ENCODE measurements around the gene PALLD.

The PALLD gene

DNA sequence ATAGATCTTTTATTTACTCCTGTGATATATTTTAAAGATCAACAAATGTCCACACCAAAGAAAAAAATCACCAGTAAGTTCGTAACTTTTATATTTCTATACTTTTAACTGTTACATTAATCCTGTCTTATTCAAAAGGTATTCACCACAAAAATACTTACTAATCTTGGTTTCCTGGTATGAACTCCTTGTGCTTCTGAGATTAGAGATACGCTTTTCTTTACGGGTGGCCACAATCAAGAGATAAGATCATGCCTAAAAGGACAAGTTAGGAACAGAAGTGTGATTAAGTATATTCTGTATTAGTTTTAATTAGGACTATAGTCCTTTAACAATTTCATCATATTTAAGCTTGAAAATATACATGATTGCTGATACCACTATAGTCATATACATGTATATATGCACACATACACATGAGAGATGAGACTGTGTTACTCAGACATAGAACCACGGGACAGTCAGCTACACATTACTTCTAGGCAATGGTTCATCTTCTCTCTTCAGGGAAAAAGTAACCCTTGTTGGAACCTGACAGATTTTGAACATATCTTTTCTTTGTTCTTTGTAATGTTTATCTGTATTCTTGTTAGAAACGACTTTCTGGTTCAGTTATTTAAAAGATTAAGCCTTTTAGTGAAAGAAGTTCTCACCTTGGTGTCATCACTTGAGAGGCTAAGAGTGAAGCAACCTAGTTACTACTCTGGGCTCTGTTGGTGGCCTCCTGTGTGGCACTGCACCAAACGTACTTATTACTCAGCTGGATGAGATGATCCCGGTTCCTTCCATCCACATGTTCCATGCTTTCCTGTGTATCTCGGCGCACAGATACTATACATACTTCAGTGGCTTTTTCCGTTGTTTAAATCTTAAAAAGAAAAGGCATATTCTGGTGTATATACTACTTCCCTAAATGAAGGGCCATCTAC is 367.1 kb downstream of the PALLD start:
- DNase-seq = no peak

- no peak for DNase-seq
These were observed 368.1 kb downstream of the PALLD start for GRCh38 chr4:168864821-168865541.

DNA sequence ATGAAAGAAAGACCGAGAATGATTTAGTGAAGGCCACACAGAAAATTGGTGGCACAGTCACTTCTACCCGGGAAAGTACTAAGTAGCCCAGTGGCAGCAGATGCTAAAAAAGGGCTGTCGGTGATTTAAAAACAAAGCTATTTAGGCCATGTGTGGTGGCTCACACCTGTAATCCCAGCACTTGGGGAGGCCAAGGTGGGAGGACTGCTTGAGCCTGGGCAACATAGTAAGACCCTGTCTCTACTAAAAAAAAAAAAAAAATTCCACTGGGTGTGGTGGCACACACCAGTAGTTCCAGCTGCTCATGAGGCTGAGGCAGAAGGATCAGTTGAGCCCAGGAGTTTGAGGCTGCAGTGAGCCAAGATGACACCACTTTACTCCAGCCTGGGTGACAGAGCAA is 369.0 kb downstream of the PALLD start:
- no peak for DNase-seq

DNA sequence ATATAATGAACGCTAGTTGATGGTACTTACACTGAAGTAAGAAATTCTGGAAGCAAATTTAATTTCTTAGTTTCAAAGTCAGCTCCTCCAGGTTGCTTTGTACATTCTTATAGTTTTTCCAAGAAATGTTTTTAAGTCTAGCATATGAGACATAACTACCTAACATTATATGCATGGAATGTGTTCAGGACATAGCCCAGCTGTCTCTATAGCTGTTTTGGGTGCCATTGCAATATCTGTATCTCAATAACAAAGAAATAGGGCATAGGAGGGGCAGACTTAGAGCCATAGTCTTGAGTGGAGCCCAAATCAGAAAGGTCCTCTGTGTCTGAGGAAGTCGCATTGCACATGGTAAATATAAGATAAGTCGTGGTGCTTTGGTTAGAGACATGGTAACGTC is 369.8 kb downstream of the PALLD start:
- no peak for DNase-seq

DNA sequence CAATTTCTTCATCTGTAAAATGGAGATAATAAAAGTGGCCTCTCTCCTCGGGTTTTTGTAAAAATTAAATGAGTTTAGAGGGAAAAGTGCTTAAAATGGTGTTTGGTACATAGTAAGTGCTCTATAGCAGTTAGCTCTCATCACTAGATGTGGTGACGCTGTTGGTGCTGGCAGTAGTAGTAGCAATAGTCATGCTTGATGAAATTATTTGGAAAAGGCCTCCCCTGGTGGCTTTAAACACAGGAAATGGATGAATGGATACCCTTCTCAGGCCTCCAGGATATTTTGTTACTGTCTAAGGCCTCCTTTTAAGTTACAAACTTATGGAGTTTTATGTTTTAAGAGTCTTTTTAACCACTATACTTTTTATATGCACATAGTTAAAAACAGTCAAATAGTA is 370.3 kb downstream of the PALLD start:
- no peak for DNase-seq

DNA sequence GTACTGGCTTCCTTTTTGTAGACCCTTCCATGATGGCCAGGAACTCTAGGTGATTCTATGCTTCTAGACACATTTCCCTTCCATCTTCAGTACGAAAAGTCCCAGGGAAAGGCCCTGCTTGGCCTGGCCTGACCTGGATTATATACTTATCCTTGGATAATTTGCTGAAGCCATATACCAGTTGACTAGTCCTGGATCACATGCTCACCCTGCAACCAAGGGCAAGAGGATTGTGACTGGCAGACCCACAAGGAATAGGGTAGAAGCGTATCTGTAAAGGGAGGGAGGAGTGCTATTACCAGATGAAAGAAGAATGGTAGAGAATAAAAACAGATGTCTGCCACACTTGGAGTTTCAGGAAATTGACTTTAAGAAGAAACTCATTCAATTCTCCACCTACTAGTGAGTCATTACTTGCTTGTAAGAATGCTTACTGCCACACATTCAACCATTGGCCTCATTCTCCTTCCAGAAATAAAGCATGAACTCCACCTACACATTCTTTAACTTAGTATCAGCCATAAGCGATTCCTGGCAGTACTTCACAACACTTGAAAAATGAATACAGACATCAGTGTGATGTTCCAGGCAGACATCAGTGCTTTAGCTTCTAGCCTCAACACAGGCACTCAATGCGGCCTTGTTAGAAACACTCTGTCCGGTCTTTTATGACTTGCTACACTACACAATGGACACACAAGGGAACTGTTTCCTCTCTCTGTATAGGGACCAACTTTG is 371.4 kb downstream of the PALLD start:
- no peak for DNase-seq

GRCh38 chr4:168868802-168869201 is 371.9 kb downstream of the PALLD start:
- DNase-seq = no peak

GRCh38 chr4:168870004-168870403 is 373.2 kb downstream of the PALLD start:
- DNase-seq = no peak

DNA sequence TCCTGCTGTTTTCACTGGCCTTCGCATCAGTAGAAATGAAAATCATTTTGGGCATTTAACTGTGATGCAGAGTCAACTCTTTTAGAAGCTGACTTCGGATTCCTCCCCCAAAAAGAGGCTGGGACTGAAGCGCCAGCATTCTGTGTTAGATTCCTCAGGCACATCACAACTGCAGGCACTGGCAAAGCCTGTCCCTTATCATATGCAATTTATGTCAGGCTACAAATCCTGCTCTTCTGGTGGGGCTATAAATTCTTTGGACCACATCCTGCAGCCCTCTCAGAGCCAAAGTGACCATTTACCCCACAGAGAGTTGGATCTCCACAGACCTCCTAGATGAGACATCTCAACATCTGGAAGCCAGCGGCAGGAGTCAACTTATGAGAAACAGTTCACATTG is 374.8 kb downstream of the PALLD start:
- no peak for DNase-seq

DNA sequence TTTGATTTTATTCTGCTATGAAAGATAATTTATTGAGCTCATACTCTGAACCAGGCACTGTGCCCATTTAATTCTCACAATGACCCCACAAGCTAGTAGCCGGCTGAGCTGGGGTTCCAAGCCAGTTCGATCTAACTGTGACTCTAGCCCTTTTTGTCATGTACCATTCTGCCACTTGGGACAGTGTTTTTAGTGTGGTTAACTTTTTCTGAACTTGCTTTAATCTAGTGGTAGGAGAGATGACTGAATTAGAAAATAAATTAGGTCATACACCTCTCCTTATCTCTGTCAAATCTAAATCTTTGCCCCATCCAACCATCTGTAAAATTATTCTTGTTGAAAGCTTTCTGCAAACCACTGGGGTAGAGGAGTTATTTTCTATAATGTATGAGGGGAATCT is 377.2 kb downstream of the PALLD start:
- DNase-seq = no peak

- DNase-seq = no peak
These were observed 379.3 kb downstream of the PALLD start for GRCh38 chr4:168876106-168876505.

DNA sequence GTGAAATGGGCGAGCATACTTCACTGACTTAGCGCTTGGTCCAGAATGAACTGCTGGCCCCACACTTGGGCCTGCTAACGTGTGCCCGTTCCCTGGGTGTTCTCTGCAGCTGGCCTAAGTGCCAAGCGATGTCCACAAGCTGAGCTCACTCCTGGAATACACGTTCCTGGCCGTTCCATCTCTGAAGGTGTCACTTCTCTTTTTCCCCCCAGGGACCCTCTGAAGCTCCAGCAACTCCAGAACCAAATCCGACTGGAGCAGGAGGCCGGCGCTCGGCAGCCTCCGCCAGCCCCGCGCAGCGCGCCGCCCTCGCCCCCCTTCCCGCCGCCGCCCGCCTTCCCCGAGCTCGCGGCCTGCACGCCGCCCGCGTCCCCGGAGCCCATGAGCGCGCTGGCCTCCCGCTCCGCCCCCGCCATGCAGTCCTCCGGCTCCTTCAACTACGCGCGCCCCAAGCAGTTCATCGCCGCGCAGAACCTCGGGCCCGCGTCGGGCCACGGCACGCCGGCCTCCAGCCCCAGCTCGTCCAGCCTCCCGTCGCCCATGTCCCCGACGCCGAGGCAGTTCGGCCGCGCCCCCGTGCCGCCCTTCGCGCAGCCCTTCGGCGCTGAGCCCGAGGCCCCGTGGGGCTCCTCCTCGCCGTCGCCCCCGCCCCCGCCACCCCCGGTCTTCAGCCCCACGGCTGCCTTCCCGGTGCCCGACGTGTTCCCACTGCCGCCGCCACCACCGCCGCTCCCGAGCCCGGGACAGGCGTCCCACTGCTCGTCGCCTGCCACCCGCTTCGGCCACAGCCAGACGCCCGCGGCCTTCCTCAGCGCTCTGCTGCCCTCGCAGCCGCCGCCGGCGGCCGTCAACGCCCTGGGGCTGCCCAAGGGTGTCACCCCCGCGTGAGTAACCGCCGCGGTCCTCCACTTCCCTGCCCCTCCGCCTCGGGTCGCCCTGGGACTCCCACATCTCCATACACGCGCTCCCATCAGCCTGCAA is 380.9 kb downstream of the PALLD start:
- DNase-seq = no peak

- DNase-seq = no peak
These were observed 381.8 kb downstream of the PALLD start for GRCh38 chr4:168878623-168879022.

DNA sequence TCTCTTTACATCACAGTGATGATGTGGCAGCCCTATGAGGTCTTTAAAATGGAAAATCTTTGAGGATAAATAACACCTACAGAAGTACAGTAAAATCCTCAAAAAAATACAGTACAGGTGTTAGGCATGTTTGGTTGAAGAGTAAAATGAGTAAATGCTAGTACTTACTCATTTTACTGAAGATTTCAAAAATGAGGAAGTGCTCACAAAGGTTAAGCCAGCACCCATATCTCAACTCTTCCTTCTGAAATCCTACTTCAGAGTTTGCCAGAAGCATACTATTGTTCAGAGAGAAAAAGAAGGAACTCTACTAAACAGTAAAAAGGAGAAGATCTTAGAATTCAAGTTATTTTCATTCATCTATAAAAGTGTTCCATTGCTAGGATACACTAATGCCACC is 382.3 kb downstream of the PALLD start:
- no peak for DNase-seq

DNA sequence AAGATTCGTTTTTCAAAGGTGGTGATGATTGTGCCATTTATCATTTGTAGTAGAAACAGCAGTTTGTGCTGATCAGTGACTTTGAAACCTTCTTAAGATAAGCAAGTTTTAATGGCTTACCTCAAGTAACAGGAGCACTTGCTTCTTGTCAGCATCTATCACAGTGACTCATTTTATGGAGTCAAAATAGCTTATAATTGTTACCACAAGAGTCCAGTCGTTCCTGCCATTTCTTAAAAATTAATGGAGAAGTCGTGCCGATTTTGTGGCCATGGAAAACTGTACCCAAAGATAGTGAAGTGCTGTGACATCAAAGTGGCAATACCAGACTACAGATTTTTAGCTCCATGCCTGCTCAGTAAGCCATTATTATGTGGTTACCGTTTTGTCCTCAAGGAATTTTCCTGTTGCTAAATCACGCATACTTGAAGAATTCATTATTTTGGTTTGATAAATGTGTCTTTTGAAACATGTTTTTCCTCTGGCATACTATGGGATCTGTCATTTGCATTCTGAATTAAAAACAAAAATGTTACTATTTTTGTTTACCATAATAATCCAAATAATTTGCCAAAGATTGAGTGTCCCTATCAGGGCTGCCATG is 383.3 kb downstream of the PALLD start:
- DNase-seq = no peak

DNA sequence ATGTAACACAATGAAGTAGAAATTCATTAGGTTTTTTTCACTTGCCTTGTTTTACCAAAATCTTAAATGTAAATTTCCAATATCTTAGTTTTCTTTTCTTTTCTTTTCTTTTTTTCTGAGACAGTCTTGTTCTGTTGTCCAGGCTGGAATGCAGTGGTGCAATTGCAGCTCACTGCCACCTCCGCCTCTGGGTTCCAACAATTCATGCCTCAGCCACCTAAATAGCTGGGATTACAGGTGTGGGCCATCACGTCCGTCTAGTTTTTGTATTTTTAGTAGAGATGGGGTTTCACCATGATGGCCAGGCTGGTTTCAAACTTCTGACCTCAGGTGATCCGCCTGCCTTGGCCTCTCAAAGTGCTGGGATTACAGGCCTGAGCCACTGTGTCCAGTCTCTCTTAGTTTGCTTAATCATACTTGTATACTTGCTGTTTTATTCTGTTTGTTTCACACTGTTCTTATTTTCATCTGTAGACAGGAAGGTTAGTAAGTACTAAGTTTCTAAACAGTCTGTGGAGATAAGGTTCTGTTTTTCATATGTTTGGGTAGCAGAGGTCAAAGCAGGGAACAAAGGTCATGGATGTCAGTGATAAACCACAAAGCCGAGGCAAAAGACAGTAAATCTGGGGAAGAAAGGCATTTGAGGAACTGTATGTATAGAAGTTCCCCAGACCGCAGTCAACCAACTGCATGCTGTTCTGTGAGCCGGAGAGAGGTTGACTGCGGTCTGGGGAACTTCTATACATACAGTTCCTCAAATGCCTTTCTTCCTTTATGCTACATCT is 384.2 kb downstream of the PALLD start:
- no peak for DNase-seq

DNA sequence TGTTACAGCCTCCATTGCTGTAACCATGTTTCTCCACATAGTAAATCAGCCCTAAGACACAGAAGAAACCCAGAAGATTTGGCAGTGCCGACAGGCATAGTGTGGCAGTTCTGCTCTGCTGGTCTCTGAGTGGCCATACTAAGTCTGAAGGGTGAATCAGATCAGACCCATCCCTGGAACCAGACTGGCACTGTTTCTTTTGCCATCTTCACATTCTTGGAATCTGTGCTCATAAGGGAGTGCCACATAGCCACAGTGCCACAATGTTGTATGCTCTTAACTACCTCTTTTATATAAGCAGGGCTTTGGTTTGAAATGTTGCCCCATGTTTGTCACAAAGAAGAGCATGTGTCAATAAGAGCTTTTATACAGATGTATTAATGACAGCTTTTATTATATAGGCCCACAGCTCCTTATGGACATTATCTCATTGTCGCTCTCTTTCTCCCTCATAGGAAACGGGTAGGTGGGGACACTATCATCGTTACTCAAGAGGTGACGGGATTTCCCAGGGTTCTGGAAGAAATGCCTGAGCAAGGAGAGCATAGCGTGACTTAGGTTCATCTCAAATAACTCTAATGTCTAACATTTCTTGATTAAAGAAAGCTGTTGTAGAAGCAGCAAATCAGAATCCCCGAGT is 385.0 kb downstream of the PALLD start:
- DNase-seq = no peak

- DNase-seq = no peak
These were observed 385.9 kb downstream of the PALLD start for GRCh38 chr4:168882650-168883233.

DNA sequence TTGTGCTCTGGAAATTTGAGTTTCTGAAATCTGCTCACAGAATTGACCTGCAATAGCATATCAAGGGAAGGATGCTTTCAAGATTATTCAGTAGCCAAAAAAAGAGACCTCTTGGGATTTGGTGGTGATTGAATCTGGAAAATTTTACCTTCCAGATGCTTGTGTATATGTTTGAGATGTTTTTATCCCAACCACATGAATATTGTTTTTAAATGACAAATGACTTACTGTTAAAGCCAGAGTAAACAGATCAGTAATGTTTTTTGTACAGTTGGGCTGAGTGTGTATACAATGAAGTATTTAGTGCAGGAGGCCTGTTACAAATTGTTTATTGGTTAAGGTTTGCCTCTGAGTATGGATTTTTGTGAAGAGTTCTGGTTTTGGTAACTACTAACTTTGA is 386.7 kb downstream of the PALLD start:
- DNase-seq = no peak

All from NCI-H774 (cell line).